ENCODE results near the gene C22orf31. TPM values are rescaled to one million over a fixed set of nuclear protein-coding genes. Genes with fewer than 3 reads are reported as not detected.

C22orf31 gene
- total RNA-seq (not detected), total RNA-seq (0 reads per million in 29 experiments)
- not detected for total RNA-seq (2013)

GRCh38 chr22:29061773-29062172 is at the start of gene C22orf31:
Gene C22orf31, minus strand, starts transcription at chr22:29061831. Its CDS starts 39 bp downstream, at chr22:29061792.
- no peak within 1 kb of the TSS for H3K27ac Mint-ChIP-seq
- peaks cover 13 to 19% (median 16%) of the 10 kb centered on the region in 3 donors for H3K4me1 Mint-ChIP-seq
- no peaks in the 10 kb centered on the region for H3K36me3 Mint-ChIP-seq
- peaks cover 0 to 13% of the 10 kb centered on the region in 2 experiments for H3K27me3 ChIP-seq (replicated peaks in 1 of 2; ENCODE audit: control insufficient read depth in 2 of 2, extremely low read depth in 1 of 2, insufficient read depth in 2 of 2, low read length in 1 of 2)
- no CpG with 5 or more reads among the region's 2 CpGs for WGBS (ENCODE audit: insufficient coverage)
- CTCF ChIA-PET = no interaction called here
- no peak within 1 kb of the TSS for H3K27ac ChIP-seq (ENCODE audit: low read length)
- H3K4me3 ChIP-seq (ENCODE audit: control insufficient read depth in 1 of 2, extremely low read depth in 1 of 2, low read length in 1 of 2) = no peak within 1 kb of the TSS
- no peak for ATAC-seq (replicated peaks in 1 of 4)
- H3K27me3 Mint-ChIP-seq = peaks cover 4 to 22% of the 10 kb centered on the region in 2 donors
- peaks cover 7 to 13% of the 10 kb centered on the region in 2 experiments for H3K4me1 ChIP-seq (ENCODE audit: control insufficient read depth in 1 of 2, extremely low read depth in 1 of 2, insufficient read depth in 2 of 2, low read length in 2 of 2)
- H3K9me3 Mint-ChIP-seq = no peaks in the 10 kb centered on the region
- no peaks in the 10 kb centered on the region for H3K9me3 ChIP-seq
- no peak within 1 kb of the TSS for H3K4me3 Mint-ChIP-seq
- POLR2A ChIA-PET = no interaction called here
- no peaks in the 10 kb centered on the region for H3K36me3 ChIP-seq (ENCODE audit: control insufficient read depth in 2 of 2, extremely low read depth in 1 of 2, insufficient read depth in 1 of 2, low read length in 1 of 2)
- DNase-seq = no peak

- Histone ChIP-seq H3K4me1 (ENCODE audit: control insufficient read depth in 1 of 2, extremely low read depth in 1 of 2, insufficient read depth in 2 of 2, low read length in 2 of 2) (no peaks in the 10 kb centered on the region), H3K9me3 (no peaks in the 10 kb centered on the region), H3K36me3 (ENCODE audit: control insufficient read depth in 2 of 2, extremely low read depth in 1 of 2, insufficient read depth in 1 of 2, low read length in 1 of 2) (no peaks in the 10 kb centered on the region), H3K27me3 (replicated peaks in 1 of 2; ENCODE audit: control insufficient read depth in 2 of 2, extremely low read depth in 1 of 2, insufficient read depth in 2 of 2, low read length in 1 of 2) (peaks cover 0 to 20% of the 10 kb centered on the region in 2 experiments), H3K4me3 (ENCODE audit: control insufficient read depth in 1 of 2, extremely low read depth in 1 of 2, low read length in 1 of 2) (no peak overlapping the region), H3K27ac (ENCODE audit: low read length) (no peak overlapping the region)
- ChIA-PET CTCF (no interaction called here), POLR2A (no interaction called here)
- H3K27me3 Mint-ChIP-seq = peaks cover 17 to 54% of the 10 kb centered on the region in 2 donors
- H3K9me3 Mint-ChIP-seq = no peaks in the 10 kb centered on the region
- no peak for ATAC-seq (replicated peaks in 1 of 4)
- DNase-seq = no peak
- no peak overlapping the region for H3K4me3 Mint-ChIP-seq
- no peaks in the 10 kb centered on the region for H3K36me3 Mint-ChIP-seq
- H3K27ac Mint-ChIP-seq = no peak overlapping the region
- WGBS (ENCODE audit: insufficient coverage) = no CpG with 5 or more reads among the region's 3 CpGs
- no peaks in the 10 kb centered on the region for H3K4me1 Mint-ChIP-seq
Measured at GRCh38 chr22:29110946-29111345, 49.3 kb upstream of the C22orf31 start.

GRCh38 chr22:29109822-29110221 is 48.2 kb upstream of the C22orf31 start:
- WGBS (ENCODE audit: insufficient coverage) = 88% methylated on average over 3 of the region's 4 CpGs
- no peaks in the 10 kb centered on the region for H3K9me3 ChIP-seq
- H3K4me3 Mint-ChIP-seq = no peak overlapping the region
- no peak overlapping the region for H3K4me3 ChIP-seq (ENCODE audit: control insufficient read depth in 1 of 2, extremely low read depth in 1 of 2, low read length in 1 of 2)
- H3K4me1 ChIP-seq (ENCODE audit: control insufficient read depth in 1 of 2, extremely low read depth in 1 of 2, insufficient read depth in 2 of 2, low read length in 2 of 2) = no peaks in the 10 kb centered on the region
- POLR2A ChIA-PET = no interaction called here
- ATAC-seq (replicated peaks in 1 of 4) (no peak), DNase-seq (no peak)
- H3K4me1 Mint-ChIP-seq = no peaks in the 10 kb centered on the region
- no peak overlapping the region for H3K27ac Mint-ChIP-seq
- H3K9me3 Mint-ChIP-seq = no peaks in the 10 kb centered on the region
- peaks cover 12 to 44% of the 10 kb centered on the region in 2 donors for H3K27me3 Mint-ChIP-seq
- CTCF ChIA-PET = no interaction called here
- H3K36me3 ChIP-seq (ENCODE audit: control insufficient read depth in 2 of 2, extremely low read depth in 1 of 2, insufficient read depth in 1 of 2, low read length in 1 of 2) = no peaks in the 10 kb centered on the region
- peaks cover 0 to 20% of the 10 kb centered on the region in 2 experiments for H3K27me3 ChIP-seq (replicated peaks in 1 of 2; ENCODE audit: control insufficient read depth in 2 of 2, extremely low read depth in 1 of 2, insufficient read depth in 2 of 2, low read length in 1 of 2)
- H3K27ac ChIP-seq (ENCODE audit: low read length) = no peak overlapping the region
- H3K36me3 Mint-ChIP-seq = no peaks in the 10 kb centered on the region

- Histone ChIP-seq H3K36me3 (ENCODE audit: control insufficient read depth in 2 of 2, extremely low read depth in 1 of 2, insufficient read depth in 1 of 2, low read length in 1 of 2) (no peaks in the 10 kb centered on the region), H3K4me3 (ENCODE audit: control insufficient read depth in 1 of 2, extremely low read depth in 1 of 2, low read length in 1 of 2) (no peak overlapping the region), H3K27ac (ENCODE audit: low read length) (no peak overlapping the region), H3K27me3 (replicated peaks in 1 of 2; ENCODE audit: control insufficient read depth in 2 of 2, extremely low read depth in 1 of 2, insufficient read depth in 2 of 2, low read length in 1 of 2) (peaks cover 0 to 20% of the 10 kb centered on the region in 2 experiments), H3K9me3 (no peaks in the 10 kb centered on the region), H3K4me1 (ENCODE audit: control insufficient read depth in 1 of 2, extremely low read depth in 1 of 2, insufficient read depth in 2 of 2, low read length in 2 of 2) (no peaks in the 10 kb centered on the region)
- no peak overlapping the region for H3K27ac Mint-ChIP-seq
- H3K4me3 Mint-ChIP-seq = no peak overlapping the region
- no peaks in the 10 kb centered on the region for H3K9me3 Mint-ChIP-seq
- no peak for DNase-seq
- no CpG with 5 or more reads among the region's 5 CpGs for WGBS (ENCODE audit: insufficient coverage)
- H3K4me1 Mint-ChIP-seq = no peaks in the 10 kb centered on the region
- ATAC-seq (replicated peaks in 1 of 4) = no peak
- H3K27me3 Mint-ChIP-seq = peaks cover 12 to 32% of the 10 kb centered on the region in 2 donors
- CTCF ChIA-PET = no interaction called here
- H3K36me3 Mint-ChIP-seq = no peaks in the 10 kb centered on the region
- POLR2A ChIA-PET = no interaction called here
Measured at GRCh38 chr22:29108137-29108536, 46.5 kb upstream of the C22orf31 start.

GRCh38 chr22:29106839-29107238 is 45.2 kb upstream of the C22orf31 start:
- DNase-seq (no peak), ATAC-seq (replicated peaks in 1 of 4) (no peak)
- Mint-ChIP-seq H3K9me3 (no peaks in the 10 kb centered on the region), H3K4me1 (no peaks in the 10 kb centered on the region), H3K27ac (no peak overlapping the region), H3K36me3 (no peaks in the 10 kb centered on the region), H3K27me3 (peaks cover 12 to 32% of the 10 kb centered on the region in 2 donors), H3K4me3 (no peak overlapping the region)
- H3K4me3 ChIP-seq (ENCODE audit: control insufficient read depth in 1 of 2, extremely low read depth in 1 of 2, low read length in 1 of 2) = no peak overlapping the region
- no peaks in the 10 kb centered on the region for H3K4me1 ChIP-seq (ENCODE audit: control insufficient read depth in 1 of 2, extremely low read depth in 1 of 2, insufficient read depth in 2 of 2, low read length in 2 of 2)
- H3K27ac ChIP-seq (ENCODE audit: low read length) = no peak overlapping the region
- no peaks in the 10 kb centered on the region for H3K9me3 ChIP-seq
- no peaks in the 10 kb centered on the region for H3K36me3 ChIP-seq (ENCODE audit: control insufficient read depth in 2 of 2, extremely low read depth in 1 of 2, insufficient read depth in 1 of 2, low read length in 1 of 2)
- CTCF ChIA-PET = interaction anchor here in 1 of 2 donors (0.7 kb wide), 1 partner anchor 86 kb away, joined by 5 read pairs; no protein-coding TSS in a partner anchor
- 70% methylated on average over 2 of the region's 4 CpGs for WGBS (ENCODE audit: insufficient coverage)
- H3K27me3 ChIP-seq (replicated peaks in 1 of 2; ENCODE audit: control insufficient read depth in 2 of 2, extremely low read depth in 1 of 2, insufficient read depth in 2 of 2, low read length in 1 of 2) = peaks cover 0 to 20% of the 10 kb centered on the region in 2 experiments
- POLR2A ChIA-PET = interaction anchor here in 1 of 2 donors (0.7 kb wide), 1 partner anchor 66 kb away, joined by 12 read pairs; no protein-coding TSS in a partner anchor

GRCh38 chr22:29105468-29105867 is 43.8 kb upstream of the C22orf31 start:
- Mint-ChIP-seq H3K9me3 (no peaks in the 10 kb centered on the region), H3K27ac (no peak overlapping the region), H3K36me3 (no peaks in the 10 kb centered on the region), H3K27me3 (peaks cover 8 to 28% of the 10 kb centered on the region in 2 donors), H3K4me1 (no peaks in the 10 kb centered on the region), H3K4me3 (no peak overlapping the region)
- ChIA-PET POLR2A (no interaction called here), CTCF (no interaction called here)
- ATAC-seq (replicated peaks in 1 of 4) (no peak), DNase-seq (no peak)
- no CpG with 5 or more reads among the region's 2 CpGs for WGBS (ENCODE audit: insufficient coverage)
- Histone ChIP-seq H3K27ac (ENCODE audit: low read length) (no peak overlapping the region), H3K27me3 (replicated peaks in 1 of 2; ENCODE audit: control insufficient read depth in 2 of 2, extremely low read depth in 1 of 2, insufficient read depth in 2 of 2, low read length in 1 of 2) (peaks cover 0 to 20% of the 10 kb centered on the region in 2 experiments), H3K9me3 (no peaks in the 10 kb centered on the region), H3K4me3 (ENCODE audit: control insufficient read depth in 1 of 2, extremely low read depth in 1 of 2, low read length in 1 of 2) (no peak overlapping the region), H3K4me1 (ENCODE audit: control insufficient read depth in 1 of 2, extremely low read depth in 1 of 2, insufficient read depth in 2 of 2, low read length in 2 of 2) (no peaks in the 10 kb centered on the region), H3K36me3 (ENCODE audit: control insufficient read depth in 2 of 2, extremely low read depth in 1 of 2, insufficient read depth in 1 of 2, low read length in 1 of 2) (no peaks in the 10 kb centered on the region)

GRCh38 chr22:29103121-29103520 is 41.5 kb upstream of the C22orf31 start:
- Histone ChIP-seq H3K27ac (ENCODE audit: low read length) (no peak overlapping the region), H3K4me3 (ENCODE audit: control insufficient read depth in 1 of 2, extremely low read depth in 1 of 2, low read length in 1 of 2) (no peak overlapping the region), H3K27me3 (replicated peaks in 1 of 2; ENCODE audit: control insufficient read depth in 2 of 2, extremely low read depth in 1 of 2, insufficient read depth in 2 of 2, low read length in 1 of 2) (peaks cover 0 to 13% of the 10 kb centered on the region in 2 experiments), H3K4me1 (ENCODE audit: control insufficient read depth in 1 of 2, extremely low read depth in 1 of 2, insufficient read depth in 2 of 2, low read length in 2 of 2) (no peaks in the 10 kb centered on the region), H3K9me3 (no peaks in the 10 kb centered on the region), H3K36me3 (ENCODE audit: control insufficient read depth in 2 of 2, extremely low read depth in 1 of 2, insufficient read depth in 1 of 2, low read length in 1 of 2) (no peaks in the 10 kb centered on the region)
- no peak overlapping the region for H3K4me3 Mint-ChIP-seq
- no peaks in the 10 kb centered on the region for H3K36me3 Mint-ChIP-seq
- H3K4me1 Mint-ChIP-seq = no peaks in the 10 kb centered on the region
- H3K27me3 Mint-ChIP-seq = peaks cover 0 to 12% of the 10 kb centered on the region in 2 donors
- POLR2A ChIA-PET = interaction anchor here in 1 of 2 donors (0.6 kb wide), 1 partner anchor 46 kb away, joined by 3 read pairs; no protein-coding TSS in a partner anchor
- no peaks in the 10 kb centered on the region for H3K9me3 Mint-ChIP-seq
- DNase-seq (no peak), ATAC-seq (replicated peaks in 1 of 4) (no peak)
- CTCF ChIA-PET = interaction anchor here in 1 of 2 donors (0.5 kb wide), 1 partner anchor 982 kb away, joined by 3 read pairs; no protein-coding TSS in a partner anchor
- no peak overlapping the region for H3K27ac Mint-ChIP-seq
- WGBS (ENCODE audit: insufficient coverage) = 63% methylated on average over 1 of the region's 1 CpG
